Measurements from ENCODE around the gene TUT1.

GRCh38 chr11:62600367-62601121 lies 9.2 kb upstream of the TUT1 start:
- TF ChIP-seq POLR2AphosphoS5 (IDR thresholded peaks at IDR 0.05; ENCODE audit: borderline replicate concordance, low read depth, low read length) (no peak), EZH2 (IDR thresholded peaks at IDR 0.05) (no peak)
